Right lobe of liver (tissue), 6 donors: ENCODE results near the gene CASP7. TPM values are rescaled to one million over a fixed set of nuclear protein-coding genes. Genes with fewer than 3 reads are reported as not detected.
A peak's percentile ranks its signal among the peaks of the same experiment; 100 is the strongest.

Source experiments
- ATAC-seq, 4 donors: fragments of 200-7000 bp; cut with Tn5 transposase; one replicate each; pipeline ENCODE4 v1.9.1; 2020; ENCODE audit warnings: mild to moderate bottlenecking in 4 of 4, moderate library complexity in 4 of 4
- DNase-seq, 3 donors: peaks; one replicate each; pipeline ENCODE4 v3.0.0-alpha.2; 2020
- H3K27ac ChIP-seq, 3 donors: fragments of 200-600 bp; one replicate each; pipeline ENCODE4 v1.8.0; 2022
- H3K27me3 ChIP-seq, 2 donors: fragments of 200-600 bp; one replicate each; pipeline ENCODE4 v1.8.0; 2022
- H3K36me3 ChIP-seq, 4 donors: fragments of 200-600 bp; sonication (generic) in 1 of 4; one replicate each; pipeline versions ENCODE4 v1.5.1 to v1.8.0; 2017 to 2022; ENCODE audit warnings: control low read depth in 1 of 4
- H3K4me1 ChIP-seq, 4 donors: fragments of 200-600 bp; sonication (generic) in 1 of 4; one replicate each; pipeline versions ENCODE4 v1.5.1 to v1.8.0; 2017 to 2022; ENCODE audit warnings: control low read depth in 1 of 4
- H3K4me3 ChIP-seq, 3 donors: fragments of 200-600 bp; one replicate each; pipeline ENCODE4 v1.8.0; 2022
- H3K9me3 ChIP-seq, 4 donors: fragments of 200-600 bp; sonication (generic) in 1 of 4; one replicate each; pipeline versions ENCODE4 v1.5.1 to v1.8.0; 2017 to 2022; ENCODE audit warnings: control low read depth in 1 of 4
- POLR2A ChIP-seq: fragments of 450-650 bp; IDR thresholded peaks from one replicate; pipeline ENCODE4 v1.6.1; 2017; ENCODE audit warnings: antibody characterized with exemption, mild to moderate bottlenecking
- WGBS: methylation state at CpG from one replicate; pipeline ENCODE4 v1.1.6; 2018; ENCODE audit warnings: low coverage, low lambda C conversion rate; ENCODE audit not compliant: insufficient coverage; ENCODE audit errors: missing lambda C conversion rate; 5-methylcytosine and 5-hydroxymethylcytosine counted together
- intact Hi-C, 2 donors: fragments of 100-400 bp; cut with DNase I; formaldehyde crosslinking; loops; one replicate each; pipeline versions ENCODE4 v1.11.2 to v1.14.1; 2022
- total RNA-seq, 6 experiments: library from RNA; depleted of rRNA in 2 of 6; stranded (reverse); fragments of >200 nt in 2 of 6; fragmentation: NEBNext Ultra II Directional in 3 of 6; extraction: Animal tissue kit (Norgen Biotek cat#: 25700) in 3 of 6; gene quantifications; one replicate each; pipeline versions ENCODE4 v1.1.0 to v1.2.4, GENCODE V29; 2016 to 2023
- TF ChIP-seq, protein P1 (sequence below), 4 donors: fragments of 200-600 bp in 3 of 4; fragments of 450-650 bp in 1 of 4; IDR thresholded peaks; one replicate each; pipeline versions ENCODE4 v1.5.1 to v1.8.0; 2016 to 2022; ENCODE audit warnings: antibody characterized with exemption in 4 of 4, mild to moderate bottlenecking in 2 of 4
- donor health status: DM: no; HTN: yes; CAD: no.
- donor health status: DM: no; HTN: no; CAD: no.
- donor health status: DM: no; HTN: no; CAD: no.
- donor health status: DM: no; HTN: yes; CAD: no.
- donor health status: DM: no; HTN: yes; CAD: no.

CASP7 gene
- total RNA-seq, 6 experiments from 2014 or later = 9.5 to 24.7 (median 12.4) TPM

DNA sequence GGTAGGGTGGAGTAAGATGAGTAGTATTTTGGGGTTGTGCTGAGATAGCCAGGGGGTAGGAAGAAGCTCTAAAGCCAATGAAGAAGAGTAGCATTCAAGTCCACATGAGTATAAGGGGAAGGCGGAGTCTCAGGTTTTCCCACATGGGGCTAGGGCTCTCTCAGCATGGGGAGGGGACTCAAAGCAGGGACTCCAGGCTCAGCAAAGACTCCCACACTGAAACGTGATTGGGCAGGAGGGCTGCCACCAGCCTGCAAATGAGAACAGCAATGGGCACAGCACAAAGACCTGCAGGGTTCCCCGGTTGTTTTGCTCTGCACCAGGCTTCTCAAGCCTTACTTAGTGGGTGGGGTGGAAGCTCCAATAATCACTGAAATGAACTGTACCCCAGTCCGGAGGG lies 14.4 kb upstream of the CASP7 start:
- TF ChIP-seq, protein P1, sequence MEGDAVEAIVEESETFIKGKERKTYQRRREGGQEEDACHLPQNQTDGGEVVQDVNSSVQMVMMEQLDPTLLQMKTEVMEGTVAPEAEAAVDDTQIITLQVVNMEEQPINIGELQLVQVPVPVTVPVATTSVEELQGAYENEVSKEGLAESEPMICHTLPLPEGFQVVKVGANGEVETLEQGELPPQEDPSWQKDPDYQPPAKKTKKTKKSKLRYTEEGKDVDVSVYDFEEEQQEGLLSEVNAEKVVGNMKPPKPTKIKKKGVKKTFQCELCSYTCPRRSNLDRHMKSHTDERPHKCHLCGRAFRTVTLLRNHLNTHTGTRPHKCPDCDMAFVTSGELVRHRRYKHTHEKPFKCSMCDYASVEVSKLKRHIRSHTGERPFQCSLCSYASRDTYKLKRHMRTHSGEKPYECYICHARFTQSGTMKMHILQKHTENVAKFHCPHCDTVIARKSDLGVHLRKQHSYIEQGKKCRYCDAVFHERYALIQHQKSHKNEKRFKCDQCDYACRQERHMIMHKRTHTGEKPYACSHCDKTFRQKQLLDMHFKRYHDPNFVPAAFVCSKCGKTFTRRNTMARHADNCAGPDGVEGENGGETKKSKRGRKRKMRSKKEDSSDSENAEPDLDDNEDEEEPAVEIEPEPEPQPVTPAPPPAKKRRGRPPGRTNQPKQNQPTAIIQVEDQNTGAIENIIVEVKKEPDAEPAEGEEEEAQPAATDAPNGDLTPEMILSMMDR (IDR thresholded peaks at IDR 0.05) = no peak
- no peak for TF ChIP-seq POLR2A
- 93% methylated on average over 3 of the region's 4 CpGs for WGBS
- Histone ChIP-seq H3K9me3 (no peaks in the 10 kb centered on the region), H3K27ac (no peak overlapping the region), H3K4me3 (no peak overlapping the region), H3K36me3 (no peaks in the 10 kb centered on the region), H3K27me3 (no peaks in the 10 kb centered on the region), H3K4me1 (no peaks in the 10 kb centered on the region)
- no peak for DNase-seq
- ATAC-seq = no peak
- intact Hi-C loops = no loop called here

DNA sequence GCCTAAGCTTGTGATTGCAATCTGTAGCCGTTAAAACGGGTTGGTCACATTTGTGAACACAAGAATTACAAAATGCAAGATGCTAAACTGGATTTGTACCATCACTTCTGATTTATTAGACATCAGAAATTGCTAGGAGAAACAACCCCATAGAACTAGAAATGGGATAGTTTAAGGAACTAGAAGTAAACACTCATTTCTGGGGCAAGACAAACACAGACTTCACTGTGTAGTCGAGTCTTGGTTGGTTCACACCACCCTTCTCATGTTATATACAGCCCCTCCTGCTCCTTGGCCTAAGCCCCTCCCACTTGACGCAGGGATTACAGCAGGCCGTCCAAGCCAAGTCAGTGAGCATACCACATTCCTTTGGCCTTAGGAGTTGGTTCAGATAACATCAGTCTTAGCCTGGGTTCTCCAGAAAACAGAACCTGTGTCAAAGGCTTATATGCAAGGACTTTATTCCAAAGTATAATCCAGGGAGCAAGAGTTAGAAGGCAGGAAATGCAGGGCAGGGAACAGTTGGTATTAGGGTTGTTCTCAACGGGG lies 13.8 kb upstream of the CASP7 start:
- Histone ChIP-seq H3K9me3 (no peaks in the 10 kb centered on the region), H3K4me3 (no peak overlapping the region), H3K27me3 (no peaks in the 10 kb centered on the region), H3K27ac (no peak overlapping the region), H3K4me1 (no peaks in the 10 kb centered on the region), H3K36me3 (no peaks in the 10 kb centered on the region)
- DNase-seq = no peak
- ATAC-seq = no peak
- no peak for TF ChIP-seq POLR2A
- TF ChIP-seq, protein P1 (IDR thresholded peaks at IDR 0.05) = no peak
- 73% methylated on average over 4 of the region's 6 CpGs for WGBS
- intact Hi-C loops = no loop called here

DNA sequence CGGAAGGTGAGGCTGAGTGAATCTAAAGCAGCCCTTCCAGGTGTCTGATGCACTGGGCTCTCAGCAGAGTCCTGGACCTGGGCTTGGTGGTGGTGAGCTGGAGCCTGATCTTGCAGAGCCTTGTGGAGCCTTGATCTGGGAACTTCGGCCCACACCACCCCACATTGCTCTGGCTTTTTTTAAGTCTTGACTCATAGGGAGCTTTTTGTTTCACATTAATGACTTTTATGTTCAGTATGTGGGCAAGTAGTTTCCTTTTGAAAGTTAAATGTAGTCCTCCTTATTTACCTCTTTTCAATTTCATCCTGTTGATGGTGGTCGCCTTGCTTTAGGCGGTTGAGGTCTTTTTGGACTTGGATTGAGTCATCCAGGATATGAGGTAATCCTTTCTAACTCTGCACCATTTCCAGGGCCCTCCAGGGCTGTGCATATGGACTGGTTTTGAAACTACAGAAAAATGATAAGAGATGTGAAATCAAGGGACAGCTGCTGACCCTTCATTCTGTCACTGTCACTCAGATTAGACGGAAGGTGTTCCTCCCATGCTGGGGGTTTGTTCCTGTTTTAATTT lies 12.9 kb upstream of the CASP7 start:
- DNase-seq = no peak
- no peaks in the 10 kb centered on the region for H3K4me1 ChIP-seq
- no peak overlapping the region for H3K27ac ChIP-seq
- 70% methylated on average over 3 of the region's 5 CpGs for WGBS
- intact Hi-C loops = no loop called here
- H3K27me3 ChIP-seq = no peaks in the 10 kb centered on the region
- H3K4me3 ChIP-seq = no peak overlapping the region
- H3K36me3 ChIP-seq = no peaks in the 10 kb centered on the region
- no peaks in the 10 kb centered on the region for H3K9me3 ChIP-seq
- TF ChIP-seq POLR2A = no peak
- TF ChIP-seq, protein P1 (IDR thresholded peaks at IDR 0.05) = no peak
- ATAC-seq = no peak

DNA sequence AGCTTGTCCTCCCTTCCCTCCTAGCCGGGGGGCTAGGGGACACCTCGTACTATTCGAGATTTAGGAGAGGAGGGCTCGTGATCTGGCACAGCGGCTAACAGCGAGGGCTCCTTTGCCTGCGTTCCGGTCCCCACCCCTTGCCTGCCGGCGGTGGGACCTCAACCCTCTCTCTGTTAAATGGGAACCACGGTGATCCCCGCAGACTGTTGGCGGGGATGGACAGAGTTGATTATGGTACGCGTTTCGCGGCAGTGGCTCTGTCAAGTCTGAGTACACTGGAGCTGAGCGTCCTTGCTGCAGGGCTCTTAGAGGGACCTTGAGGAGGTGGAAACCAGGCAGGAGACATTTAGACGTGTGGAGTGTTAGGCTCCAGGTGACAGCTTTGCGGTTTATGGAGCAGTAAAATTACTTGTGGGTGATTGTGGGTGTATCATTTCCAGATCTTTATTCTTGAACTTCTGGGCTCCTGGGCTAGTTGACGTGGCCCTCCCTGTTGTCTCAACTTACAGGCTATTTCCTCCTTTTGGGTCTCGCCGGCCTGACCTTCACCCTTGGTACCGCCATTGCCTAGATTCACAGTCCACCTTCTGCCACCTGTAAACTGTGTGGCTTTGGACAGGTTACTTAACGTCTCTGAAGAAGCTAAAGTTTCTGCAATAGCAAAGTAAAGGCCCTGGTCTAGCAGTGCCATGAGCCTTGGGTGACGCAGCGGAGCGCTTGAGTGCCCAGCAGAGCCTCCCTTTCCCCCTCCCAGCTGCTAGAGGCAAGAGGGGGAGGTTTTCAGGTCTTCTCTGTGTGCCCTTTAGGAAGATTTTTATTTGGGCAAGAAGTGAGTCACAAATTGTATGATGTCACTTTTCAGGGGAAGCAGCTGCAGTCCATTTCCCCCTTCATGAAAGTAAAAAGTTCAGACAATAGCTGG lies 739 bp downstream of the CASP7 start:
- Histone ChIP-seq H3K27ac (peak overlapping the region; percentile 98 to 99 (median 98)), H3K27me3 (no peaks in the 10 kb centered on the region), H3K9me3 (no peaks in the 10 kb centered on the region), H3K4me1 (peaks cover 0 to 16% (median 4%) of the 10 kb centered on the region in 4 donors), H3K36me3 (no peaks in the 10 kb centered on the region), H3K4me3 (peak overlapping the region; percentile 66 to 98 (median 90))
- ATAC-seq (peak; percentile 48 to 52 (median 52)), DNase-seq (peak; percentile 54 to 69 (median 61))
- TF ChIP-seq, protein P1 (IDR thresholded peaks at IDR 0.05) = no peak
- TF ChIP-seq POLR2A = peak; percentile 18
- WGBS = under 1% methylated on average over 28 of the region's 28 CpGs
- intact Hi-C loops = no loop called here
